Activated T-cell treated with anti-CD3 and anti-CD28 coated beads, Interleukin-2, amount 50 U/mL, for 72 hours (primary cell): Measurements from ENCODE around the gene FOXO1. TPM values are rescaled to one million over a fixed set of nuclear protein-coding genes. Genes with fewer than 3 reads are reported as not detected.
A peak's percentile ranks its signal among the peaks of the same experiment; 100 is the strongest.

Source experiments
- ATAC-seq, 2 donors: fragments of 150-1000 bp; cut with Tn5 transposase; replicated peaks in 1 of 2; 2 replicates each; pipeline ENCODE4 v1.10.0; 2021; ENCODE audit warnings: moderate library complexity in 2 of 2, mild to moderate bottlenecking in 1 of 2
- DNase-seq, 2 donors: peaks; one replicate each; pipeline ENCODE4 v3.0.0; 2021 to 2022; ENCODE audit warnings: mixed read lengths in 1 of 2
- H3K27ac Mint-ChIP-seq: one replicate; pipeline ENCODE4 v1.8.0; 2022; ENCODE audit warnings: mild to moderate bottlenecking, moderate library complexity, mixed read lengths
- H3K27me3 Mint-ChIP-seq: one replicate; pipeline ENCODE4 v1.8.0; 2022; ENCODE audit warnings: low read depth, mixed read lengths
- H3K36me3 Mint-ChIP-seq, 2 donors: one replicate each; pipeline ENCODE4 v1.8.0; 2022; ENCODE audit warnings: mixed read lengths in 2 of 2, mild to moderate bottlenecking in 1 of 2; ENCODE audit not compliant: insufficient read depth in 2 of 2
- H3K4me1 Mint-ChIP-seq: one replicate; pipeline ENCODE4 v1.8.0; 2022; ENCODE audit warnings: low read depth, mixed read lengths
- H3K4me3 Mint-ChIP-seq, 2 donors: one replicate each; pipeline ENCODE4 v1.8.0; 2022; ENCODE audit warnings: mild to moderate bottlenecking in 2 of 2, mixed read lengths in 2 of 2, moderate library complexity in 2 of 2
- H3K9me3 Mint-ChIP-seq, 2 donors: one replicate each; pipeline ENCODE4 v1.8.0; 2022; ENCODE audit warnings: mixed read lengths in 2 of 2
- total RNA-seq, 2 donors: library from RNA; stranded (reverse); gene quantifications; one replicate each; pipeline ENCODE4 v1.2.3, GENCODE V29; 2022

FOXO1 gene
- total RNA-seq, 2 donors from 2014 or later: 47.0 to 56.9 TPM

GRCh38 chr13:40622246-40622645, 44.2 kb downstream of the FOXO1 start:
- peak overlapping the region in 1 of 2 donors; percentile 57 for H3K4me3 Mint-ChIP-seq
- H3K27ac Mint-ChIP-seq: peak overlapping the region; percentile 90
- H3K27me3 Mint-ChIP-seq: no peaks in the 10 kb centered on the region
- peaks cover 0 to 13% of the 10 kb centered on the region in 2 donors for H3K36me3 Mint-ChIP-seq
- H3K4me1 Mint-ChIP-seq: peaks cover 89% of the 10 kb centered on the region
- H3K9me3 Mint-ChIP-seq: no peaks in the 10 kb centered on the region
- ATAC-seq (no peak), DNase-seq (no peak)

- no peaks in the 10 kb centered on the region for H3K27me3 Mint-ChIP-seq
- peak overlapping the region; percentile 81 for H3K27ac Mint-ChIP-seq
- peak overlapping the region; percentile 20 to 80 for H3K4me3 Mint-ChIP-seq
- H3K36me3 Mint-ChIP-seq: peaks cover 0 to 9% of the 10 kb centered on the region in 2 donors
- peaks cover 90% of the 10 kb centered on the region for H3K4me1 Mint-ChIP-seq
- DNase-seq: no peak
- no peak for ATAC-seq
- H3K9me3 Mint-ChIP-seq: no peaks in the 10 kb centered on the region
These were observed 47.0 kb downstream of the FOXO1 start for GRCh38 chr13:40619479-40619814.

GRCh38 chr13:40618581-40619478, 47.6 kb downstream of the FOXO1 start:
- peaks cover 0 to 9% of the 10 kb centered on the region in 2 donors for H3K36me3 Mint-ChIP-seq
- peak overlapping the region; percentile 20 to 80 for H3K4me3 Mint-ChIP-seq
- ATAC-seq: peak; percentile 21 to 26
- H3K27me3 Mint-ChIP-seq: no peaks in the 10 kb centered on the region
- DNase-seq: no peak
- H3K4me1 Mint-ChIP-seq: peaks cover 90% of the 10 kb centered on the region
- peak overlapping the region; percentile 81 for H3K27ac Mint-ChIP-seq
- no peaks in the 10 kb centered on the region for H3K9me3 Mint-ChIP-seq

GRCh38 chr13:40617801-40618356, 48.6 kb downstream of the FOXO1 start:
- H3K4me1 Mint-ChIP-seq: peaks cover 93% of the 10 kb centered on the region
- DNase-seq: no peak
- no peaks in the 10 kb centered on the region for H3K9me3 Mint-ChIP-seq
- H3K27me3 Mint-ChIP-seq: no peaks in the 10 kb centered on the region
- H3K4me3 Mint-ChIP-seq: peak overlapping the region in 1 of 2 donors; percentile 80
- no peak for ATAC-seq
- H3K27ac Mint-ChIP-seq: peak overlapping the region; percentile 81
- H3K36me3 Mint-ChIP-seq: peaks cover 0 to 6% of the 10 kb centered on the region in 2 donors

GRCh38 chr13:40615619-40616018, 50.8 kb downstream of the FOXO1 start:
- Mint-ChIP-seq H3K36me3 (peaks cover 0 to 5% of the 10 kb centered on the region in 2 donors), H3K27me3 (no peaks in the 10 kb centered on the region), H3K9me3 (no peaks in the 10 kb centered on the region), H3K4me1 (peaks cover 99% of the 10 kb centered on the region), H3K27ac (peak overlapping the region; percentile 43), H3K4me3 (peak overlapping the region in 1 of 2 donors; percentile 23)
- ATAC-seq (no peak), DNase-seq (no peak)

- Mint-ChIP-seq H3K27me3 (no peaks in the 10 kb centered on the region), H3K4me3 (peak overlapping the region; percentile 77 to 96), H3K4me1 (peaks cover 92% of the 10 kb centered on the region), H3K36me3 (peaks cover 0 to 9% of the 10 kb centered on the region in 2 donors), H3K9me3 (no peaks in the 10 kb centered on the region), H3K27ac (peak overlapping the region; percentile 99)
- DNase-seq (no peak), ATAC-seq (no peak)
These were observed 52.5 kb downstream of the FOXO1 start for GRCh38 chr13:40613914-40614313.

- H3K9me3 Mint-ChIP-seq: no peaks in the 10 kb centered on the region
- H3K36me3 Mint-ChIP-seq: peaks cover 0 to 15% of the 10 kb centered on the region in 2 donors
- peak; percentile 57 to 60 for DNase-seq
- peak; percentile 85 for ATAC-seq
- H3K27ac Mint-ChIP-seq: peak overlapping the region; percentile 99
- peaks cover 92% of the 10 kb centered on the region for H3K4me1 Mint-ChIP-seq
- H3K4me3 Mint-ChIP-seq: peak overlapping the region; percentile 77 to 96
- no peaks in the 10 kb centered on the region for H3K27me3 Mint-ChIP-seq
These were observed 53.1 kb downstream of the FOXO1 start for GRCh38 chr13:40613192-40613818.

GRCh38 chr13:40612041-40612440, 54.4 kb downstream of the FOXO1 start:
- H3K4me3 Mint-ChIP-seq: peak overlapping the region; percentile 77 to 96
- peaks cover 0 to 15% of the 10 kb centered on the region in 2 donors for H3K36me3 Mint-ChIP-seq

GRCh38 chr13:40611635-40612034, 54.8 kb downstream of the FOXO1 start:
- Mint-ChIP-seq H3K9me3 (no peaks in the 10 kb centered on the region), H3K4me3 (peak overlapping the region in 1 of 2 donors; percentile 16)
- no peak for ATAC-seq

More at GRCh38 chr13:40612041-40612440, 54.4 kb downstream of the FOXO1 start:
- H3K27me3 Mint-ChIP-seq: no peaks in the 10 kb centered on the region
- H3K27ac Mint-ChIP-seq: peak overlapping the region; percentile 99
- no peak for ATAC-seq
- no peak for DNase-seq
- no peaks in the 10 kb centered on the region for H3K9me3 Mint-ChIP-seq
- H3K4me1 Mint-ChIP-seq: peaks cover 89% of the 10 kb centered on the region

GRCh38 chr13:40611004-40611403, 55.4 kb downstream of the FOXO1 start:
- Mint-ChIP-seq H3K36me3 (peaks cover 0 to 15% of the 10 kb centered on the region in 2 donors), H3K27me3 (no peaks in the 10 kb centered on the region), H3K4me3 (peak overlapping the region; percentile 2 to 55), H3K27ac (peak overlapping the region; percentile 81), H3K4me1 (peaks cover 89% of the 10 kb centered on the region), H3K9me3 (no peaks in the 10 kb centered on the region)
- ATAC-seq: peak in 1 of 2 donors; percentile 19
- no peak for DNase-seq

More at GRCh38 chr13:40611635-40612034, 54.8 kb downstream of the FOXO1 start:
- peak overlapping the region; percentile 81 for H3K27ac Mint-ChIP-seq
- H3K36me3 Mint-ChIP-seq: peaks cover 0 to 15% of the 10 kb centered on the region in 2 donors
- no peaks in the 10 kb centered on the region for H3K27me3 Mint-ChIP-seq
- no peak for DNase-seq
- peaks cover 89% of the 10 kb centered on the region for H3K4me1 Mint-ChIP-seq

- Mint-ChIP-seq H3K4me3 (no peak overlapping the region), H3K9me3 (no peaks in the 10 kb centered on the region), H3K36me3 (peaks cover 0 to 15% of the 10 kb centered on the region in 2 donors), H3K27me3 (no peaks in the 10 kb centered on the region), H3K4me1 (peaks cover 89% of the 10 kb centered on the region), H3K27ac (peak overlapping the region; percentile 86)
- no peak for ATAC-seq
- no peak for DNase-seq
These were observed 56.3 kb downstream of the FOXO1 start for GRCh38 chr13:40609972-40610726.

GRCh38 chr13:40608308-40608707, 58.1 kb downstream of the FOXO1 start:
- Mint-ChIP-seq H3K4me3 (no peak overlapping the region), H3K27ac (no peak overlapping the region)

More at GRCh38 chr13:40608308-40608707, 58.1 kb downstream of the FOXO1 start:
- Mint-ChIP-seq H3K4me1 (peaks cover 86% of the 10 kb centered on the region), H3K36me3 (peaks cover 0 to 15% of the 10 kb centered on the region in 2 donors), H3K27me3 (no peaks in the 10 kb centered on the region), H3K9me3 (no peaks in the 10 kb centered on the region)
- DNase-seq (no peak), ATAC-seq (no peak)
